ENCODE results near the gene TGM6.
A peak's percentile ranks its signal among the peaks of the same experiment; 100 is the strongest.

The TGM6 gene

DNA sequence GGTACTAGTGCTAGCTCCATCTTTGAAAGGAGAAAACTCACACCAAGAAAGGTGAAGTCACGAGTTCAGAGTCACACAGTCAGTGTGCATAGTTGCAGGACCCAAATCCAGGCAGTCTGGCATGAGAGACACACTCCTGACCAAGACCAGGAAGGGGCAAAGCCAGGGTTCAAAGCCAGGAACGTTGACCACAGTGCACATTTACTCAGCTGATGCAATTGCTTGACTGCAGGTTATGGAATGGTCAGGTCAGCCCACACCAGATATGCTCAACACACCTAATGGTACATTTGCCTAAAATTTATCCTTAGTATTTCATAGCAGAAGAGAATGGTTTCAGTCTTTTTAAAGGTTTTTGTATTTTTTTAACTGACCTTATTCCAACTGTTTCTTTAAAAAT lies 37.7 kb downstream of the TGM6 start:
- TF ChIP-seq, protein P1, sequence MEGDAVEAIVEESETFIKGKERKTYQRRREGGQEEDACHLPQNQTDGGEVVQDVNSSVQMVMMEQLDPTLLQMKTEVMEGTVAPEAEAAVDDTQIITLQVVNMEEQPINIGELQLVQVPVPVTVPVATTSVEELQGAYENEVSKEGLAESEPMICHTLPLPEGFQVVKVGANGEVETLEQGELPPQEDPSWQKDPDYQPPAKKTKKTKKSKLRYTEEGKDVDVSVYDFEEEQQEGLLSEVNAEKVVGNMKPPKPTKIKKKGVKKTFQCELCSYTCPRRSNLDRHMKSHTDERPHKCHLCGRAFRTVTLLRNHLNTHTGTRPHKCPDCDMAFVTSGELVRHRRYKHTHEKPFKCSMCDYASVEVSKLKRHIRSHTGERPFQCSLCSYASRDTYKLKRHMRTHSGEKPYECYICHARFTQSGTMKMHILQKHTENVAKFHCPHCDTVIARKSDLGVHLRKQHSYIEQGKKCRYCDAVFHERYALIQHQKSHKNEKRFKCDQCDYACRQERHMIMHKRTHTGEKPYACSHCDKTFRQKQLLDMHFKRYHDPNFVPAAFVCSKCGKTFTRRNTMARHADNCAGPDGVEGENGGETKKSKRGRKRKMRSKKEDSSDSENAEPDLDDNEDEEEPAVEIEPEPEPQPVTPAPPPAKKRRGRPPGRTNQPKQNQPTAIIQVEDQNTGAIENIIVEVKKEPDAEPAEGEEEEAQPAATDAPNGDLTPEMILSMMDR (IDR thresholded peaks at IDR 0.05; ENCODE audit: unreplicated experiment in 3 of 3), result no peak
- H3K4me1 Mint-ChIP-seq, result no peaks in the 10 kb centered on the region
- no peaks in the 10 kb centered on the region for H3K36me3 Mint-ChIP-seq (ENCODE audit: low read depth)
- H3K4me3 Mint-ChIP-seq, result no peak overlapping the region
- H3K27ac Mint-ChIP-seq, result no peak overlapping the region
- peaks cover 25% of the 10 kb centered on the region for H3K27me3 Mint-ChIP-seq (ENCODE audit: low read depth)
- no peaks in the 10 kb centered on the region for H3K9me3 Mint-ChIP-seq

DNA sequence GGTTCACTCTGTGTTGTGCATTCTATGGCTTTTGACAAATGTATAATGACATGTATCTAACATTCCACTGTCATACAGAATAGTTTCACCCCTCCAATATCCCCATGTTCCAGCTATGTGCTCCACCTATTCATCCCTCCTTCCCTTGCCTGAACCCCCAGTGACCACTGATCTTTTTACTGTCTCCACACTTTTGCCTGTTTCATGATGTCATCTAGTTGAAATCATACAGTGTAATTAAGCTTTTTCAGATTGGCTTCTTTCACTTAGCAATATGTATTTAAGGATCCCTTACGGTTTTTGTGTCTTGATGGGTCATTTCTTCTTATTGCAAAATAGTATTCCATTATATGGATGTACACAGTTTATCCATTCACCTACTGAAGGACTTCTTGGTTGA lies 39.8 kb downstream of the TGM6 start:
- Mint-ChIP-seq H3K27ac (no peak overlapping the region), H3K27me3 (ENCODE audit: low read depth) (peaks cover 18% of the 10 kb centered on the region), H3K36me3 (ENCODE audit: low read depth) (no peaks in the 10 kb centered on the region), H3K4me3 (no peak overlapping the region), H3K4me1 (no peaks in the 10 kb centered on the region), H3K9me3 (no peaks in the 10 kb centered on the region)
- TF ChIP-seq, protein P1 (IDR thresholded peaks at IDR 0.05; ENCODE audit: unreplicated experiment in 3 of 3), result no peak

DNA sequence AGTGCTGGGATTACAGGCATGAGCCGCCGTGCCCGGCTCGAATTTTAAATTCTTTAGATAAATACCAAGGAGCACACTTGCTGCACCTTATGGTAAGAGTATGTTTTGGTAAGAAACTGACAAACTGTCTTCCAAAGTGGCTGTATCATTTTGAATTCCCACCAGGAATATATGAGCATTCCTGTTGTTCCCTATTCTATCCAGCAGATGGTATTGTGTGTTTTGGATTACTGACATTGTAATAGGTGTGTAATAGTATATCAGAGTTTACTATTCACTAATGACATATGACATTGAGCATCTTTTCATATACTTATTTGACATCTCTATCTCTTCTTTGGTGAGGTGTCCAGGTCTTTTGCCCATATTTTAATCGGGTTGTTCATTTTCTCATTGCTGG lies 40.5 kb downstream of the TGM6 start:
- no peak overlapping the region for H3K4me3 Mint-ChIP-seq
- no peak overlapping the region for H3K27ac Mint-ChIP-seq
- H3K27me3 Mint-ChIP-seq (ENCODE audit: low read depth), result peaks cover 18% of the 10 kb centered on the region
- no peaks in the 10 kb centered on the region for H3K36me3 Mint-ChIP-seq (ENCODE audit: low read depth)
- no peaks in the 10 kb centered on the region for H3K4me1 Mint-ChIP-seq
- peaks cover 3% of the 10 kb centered on the region for H3K9me3 Mint-ChIP-seq
- TF ChIP-seq, protein P1 (IDR thresholded peaks at IDR 0.05; ENCODE audit: unreplicated experiment in 3 of 3), result peak; percentile 13 to 20 (median 16)

DNA sequence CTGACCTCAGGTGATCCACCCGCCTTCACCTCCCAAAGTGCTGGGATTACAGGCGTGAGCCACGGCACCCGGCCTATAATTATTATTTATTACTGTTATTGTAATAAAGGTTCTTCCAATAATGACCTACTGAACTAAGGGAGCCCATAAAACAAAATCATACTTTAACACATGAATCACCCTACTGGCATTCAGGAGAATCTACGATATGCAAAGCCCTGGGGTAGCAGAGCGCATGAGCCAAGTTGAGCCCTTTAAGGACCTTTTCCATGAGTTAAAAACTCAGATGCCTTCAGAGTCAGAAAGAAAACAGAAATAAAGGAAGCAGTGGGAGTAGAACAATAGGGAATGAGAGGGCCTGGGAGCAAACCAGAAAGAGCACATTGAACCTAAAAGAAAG lies 48.4 kb downstream of the TGM6 start:
- no peak overlapping the region for H3K27ac Mint-ChIP-seq
- no peaks in the 10 kb centered on the region for H3K36me3 Mint-ChIP-seq (ENCODE audit: low read depth)
- TF ChIP-seq, protein P1 (IDR thresholded peaks at IDR 0.05; ENCODE audit: unreplicated experiment in 3 of 3), result no peak
- H3K4me1 Mint-ChIP-seq, result no peaks in the 10 kb centered on the region
- peaks cover 3% of the 10 kb centered on the region for H3K9me3 Mint-ChIP-seq
- H3K4me3 Mint-ChIP-seq, result no peak overlapping the region
- peaks cover 4% of the 10 kb centered on the region for H3K27me3 Mint-ChIP-seq (ENCODE audit: low read depth)

DNA sequence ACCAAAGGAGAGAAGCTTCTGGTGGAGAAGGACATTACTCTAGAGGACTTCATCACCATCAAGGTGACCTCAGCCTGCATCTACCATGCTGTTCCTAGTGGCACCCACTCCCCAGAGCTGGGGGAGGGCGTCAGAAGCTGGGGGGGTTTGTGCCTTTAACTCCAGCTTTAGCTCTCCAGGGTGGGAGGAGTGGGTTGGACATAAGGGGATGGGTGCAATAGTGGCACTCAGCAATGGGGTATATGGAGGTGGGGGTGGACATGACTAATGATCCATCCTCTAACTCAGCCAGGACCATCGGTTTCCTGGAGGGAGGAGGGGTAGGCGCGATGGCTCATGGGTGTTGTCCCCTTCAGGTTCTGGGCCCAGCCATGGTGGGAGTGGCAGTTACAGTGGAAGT lies 49.8 kb downstream of the TGM6 start:
- H3K27ac Mint-ChIP-seq, result no peak overlapping the region
- H3K4me1 Mint-ChIP-seq, result no peaks in the 10 kb centered on the region
- TF ChIP-seq, protein P1 (IDR thresholded peaks at IDR 0.05; ENCODE audit: unreplicated experiment in 3 of 3), result no peak
- peaks cover 3% of the 10 kb centered on the region for H3K9me3 Mint-ChIP-seq
- H3K36me3 Mint-ChIP-seq (ENCODE audit: low read depth), result no peaks in the 10 kb centered on the region
- no peak overlapping the region for H3K4me3 Mint-ChIP-seq
- H3K27me3 Mint-ChIP-seq (ENCODE audit: low read depth), result peaks cover 8% of the 10 kb centered on the region

DNA sequence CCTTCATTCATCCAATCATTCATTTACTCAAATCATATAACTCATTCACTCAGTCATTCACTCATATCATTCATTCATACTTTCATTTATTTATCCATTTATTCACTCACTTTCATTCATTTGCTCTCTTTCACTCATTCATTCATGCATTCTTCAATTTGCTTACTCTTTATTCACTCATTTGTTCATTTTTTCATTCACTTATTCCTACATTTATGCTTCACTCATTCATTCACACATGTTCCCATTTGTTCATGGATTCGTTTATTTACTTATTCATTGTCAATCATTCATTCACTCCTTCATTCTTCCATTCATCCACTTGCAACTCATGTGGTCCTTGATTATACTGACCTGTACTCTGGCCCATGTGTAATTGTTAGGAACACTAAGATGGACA lies 50.5 kb downstream of the TGM6 start:
- H3K27ac Mint-ChIP-seq, result no peak overlapping the region
- H3K9me3 Mint-ChIP-seq, result no peaks in the 10 kb centered on the region
- H3K4me3 Mint-ChIP-seq, result no peak overlapping the region
- TF ChIP-seq, protein P1 (IDR thresholded peaks at IDR 0.05; ENCODE audit: unreplicated experiment in 3 of 3), result no peak
- peaks cover 8% of the 10 kb centered on the region for H3K27me3 Mint-ChIP-seq (ENCODE audit: low read depth)
- H3K36me3 Mint-ChIP-seq (ENCODE audit: low read depth), result no peaks in the 10 kb centered on the region
- no peaks in the 10 kb centered on the region for H3K4me1 Mint-ChIP-seq
